GM21529 (cell line): ENCODE data around the gene DAPK1.
"Not testable (repeated sequence)": the region's sequence is repeated elsewhere in the genome, so short reads cannot be mapped to it uniquely, and the experiment has no call there.

Source experiments
- ATAC-seq: cut with Tn5 transposase; IDR thresholded peaks from one replicate; pipeline ENCODE4 v1.9.1; 2021; ENCODE audit not compliant: unreplicated experiment

Gene DAPK1

GRCh38 chr9:87540444-87541105, 42.9 kb downstream of the DAPK1 start:
- ATAC-seq, result no peak

GRCh38 chr9:87541663-87542062, 44.0 kb downstream of the DAPK1 start:
- ATAC-seq, result no peak

GRCh38 chr9:87542141-87542540, 44.5 kb downstream of the DAPK1 start:
- ATAC-seq, result no peak

GRCh38 chr9:87543251-87543650, 45.6 kb downstream of the DAPK1 start:
- ATAC-seq, result no peak

- no peak for ATAC-seq
Observed at GRCh38 chr9:87545858-87546257, 48.2 kb downstream of the DAPK1 start.

GRCh38 chr9:87546704-87547103, 49.0 kb downstream of the DAPK1 start:
- ATAC-seq, result no peak

GRCh38 chr9:87547671-87548081, 50.0 kb downstream of the DAPK1 start:
- no peak for ATAC-seq

- no peak for ATAC-seq
Observed at GRCh38 chr9:87548159-87548558, 50.5 kb downstream of the DAPK1 start.

GRCh38 chr9:87549088-87549487, 51.4 kb downstream of the DAPK1 start:
- ATAC-seq, result not testable (repeated sequence)

- ATAC-seq, result no peak
Observed at GRCh38 chr9:87549791-87550190, 52.1 kb downstream of the DAPK1 start.

- no peak for ATAC-seq
Observed at GRCh38 chr9:87550253-87550954, 52.7 kb downstream of the DAPK1 start.

- ATAC-seq, result no peak
Observed at GRCh38 chr9:87551772-87552217, 54.1 kb downstream of the DAPK1 start.

GRCh38 chr9:87554171-87554910, 56.7 kb downstream of the DAPK1 start:
- no peak for ATAC-seq

GRCh38 chr9:87554976-87555375, 57.3 kb downstream of the DAPK1 start:
- no peak for ATAC-seq

GRCh38 chr9:87556039-87556438, 58.4 kb downstream of the DAPK1 start:
- ATAC-seq, result no peak

- ATAC-seq, result no peak
Observed at GRCh38 chr9:87556821-87557220, 59.2 kb downstream of the DAPK1 start.

GRCh38 chr9:87557996-87558395, 60.3 kb downstream of the DAPK1 start:
- peak; percentile 41 for ATAC-seq

- ATAC-seq, result no peak
Observed at GRCh38 chr9:87558606-87559190, 61.0 kb downstream of the DAPK1 start.

GRCh38 chr9:87562062-87562461, 64.4 kb downstream of the DAPK1 start:
- ATAC-seq, result no peak

- ATAC-seq, result no peak
Observed at GRCh38 chr9:87562530-87563170, 65.0 kb downstream of the DAPK1 start.

- peak; percentile 45 for ATAC-seq
Observed at GRCh38 chr9:87564111-87564510, 66.4 kb downstream of the DAPK1 start.
